K562 (cell line): ENCODE results near the gene ZNRF1. TPM values are rescaled to one million over a fixed set of nuclear protein-coding genes. Genes with fewer than 3 reads are reported as not detected.

Source experiments
- DMBX1 ChIP-seq: fragments of 250-450 bp; sonication (Bioruptor Pico); IDR thresholded peaks from 2 replicates; pipeline ENCODE4 v1.8.0; 2022; ENCODE audit warnings: inconsistent platforms, mild to moderate bottlenecking, moderate library complexity, borderline replicate concordance
- DPF2 ChIP-seq: fragments of 450-650 bp; IDR thresholded peaks from 2 replicates; pipeline ENCODE4 v1.6.1; 2016
- E2F8 ChIP-seq: fragments of 450-650 bp; IDR thresholded peaks from 2 replicates; pipeline ENCODE4 v1.7.1; 2018; ENCODE audit warnings: mild to moderate bottlenecking, low read depth; ENCODE audit not compliant: partially characterized antibody
- ILF3 ChIP-seq: fragments of 450-650 bp; IDR thresholded peaks from 2 replicates; pipeline ENCODE4 v1.6.1; 2018; ENCODE audit warnings: antibody characterized with exemption, mild to moderate bottlenecking, moderate library complexity, borderline replicate concordance
- MGA ChIP-seq: fragments of 450-650 bp; IDR thresholded peaks from 2 replicates; pipeline ENCODE4 v1.6.1; 2016; ENCODE audit warnings: mild to moderate bottlenecking, moderate library complexity
- MLLT1 ChIP-seq, 2 experiments: fragments of 450-650 bp; IDR thresholded peaks; 2 replicates each; pipeline ENCODE4 v1.6.1; 2016
- NR4A1 ChIP-seq, 2 experiments: fragments of 250-450 bp in 1 of 2; fragments of 450-650 bp in 1 of 2; sonication (Bioruptor Pico) in 1 of 2; IDR thresholded peaks; 2 replicates each; pipeline versions ENCODE4 v1.4.0 to v1.6.1; 2016 to 2020; ENCODE audit warnings: mild to moderate bottlenecking in 2 of 2, missing compliant biosample characterization in 1 of 2, missing genetic modification characterization in 1 of 2, moderate library complexity in 1 of 2
- RUNX1 ChIP-seq: sonication (generic); IDR thresholded peaks from 2 replicates; pipeline ENCODE4 v1.6.1; 2016; ENCODE audit warnings: antibody characterized with exemption, low read depth
- ZNF134 ChIP-seq: fragments of 250-450 bp; sonication (Bioruptor Pico); conservative IDR thresholded peaks from 2 replicates; pipeline ENCODE4 v1.4.0; 2020
- polyA plus RNA-seq, 8 experiments: library from polyadenylated mRNA; depleted of rRNA in 4 of 8; stranded (reverse) in 5 of 8; unstranded in 3 of 8; fragments of >200 nt; fragmentation: Nextera tagmentation in 2 of 8; fragmentation: Illumina TruSeq in 1 of 8; extraction: Ambion mirVana in 2 of 8; extraction: Trizol in 1 of 8; gene quantifications; 2 replicates each; pipeline versions ENCODE4 v1.2.1 to v1.2.3, GENCODE V29; 2011 to 2014; ENCODE audit warnings: inconsistent platforms in 1 of 8, missing spikeins in 1 of 8
- total RNA-seq, 7 experiments: library from RNA; depleted of rRNA in 6 of 7; stranded (reverse); fragments of >200 nt in 6 of 7; fragmentation: Illumina TruSeq in 2 of 7; extraction: Trizol in 2 of 7; gene quantifications; 2 replicates each; pipeline versions ENCODE4 v1.2.1 to v1.2.3, GENCODE V29; 2011 to 2021; ENCODE audit warnings: low replicate concordance in 1 of 7

Gene ZNRF1
- total and polyA plus RNA-seq, 9 of the 15 experiments (the other 6 are each of a cell fraction or from before 2014, with no cell fraction given) = 9.5 to 37.7 (median 20.0) TPM

- TF ChIP-seq MGA (peak; percentile 75), DPF2 (peak; percentile 31; the same call in 1 of the 2 replicates), ZNF134 (CRISPR knock-in tag) (no peak), NR4A1 (CRISPR knock-in tag; IDR thresholded peaks at IDR 0.05) (no peak), NR4A1 (tag; IDR thresholded peaks at IDR 0.05) (peak; percentile 32; the same call in 1 of the 2 replicates), ILF3 (no peak), E2F8 (no peak), RUNX1 (0 out of 2 replicates have a peak, but pooled peaks have one; percentile 27), MLLT1 (IDR thresholded peaks at IDR 0.05) (no peak), DMBX1 (CRISPR knock-in tag) (0 out of 2 replicates have a peak, but pooled peaks have one; percentile 46)
Observed at GRCh38 chr16:75062135-75062975, 63.5 kb downstream of the ZNRF1 start (continued).
